K562 (cell line): ENCODE data around the gene GRB10.

ENCODE experiments used
- CBFB ChIP-seq: sonication (generic); formaldehyde crosslinking; IDR thresholded peaks from 2 replicates; pipeline ENCODE4 v1.4.0; 2020; ENCODE audit warnings: mild to moderate bottlenecking, missing genetic modification reagents
- CCAR2 ChIP-seq: fragments of 200-400 bp; formaldehyde crosslinking; IDR thresholded peaks from 2 replicates; pipeline ENCODE4 v1.6.1; 2017; ENCODE audit warnings: mild to moderate bottlenecking, low read depth, low read length
- CGGBP1 ChIP-seq: fragments of 250-450 bp; sonication (Bioruptor Pico); IDR thresholded peaks from 2 replicates; pipeline ENCODE4 v1.9.0; 2021; ENCODE audit warnings: mild to moderate bottlenecking
- CTCF ChIP-seq, 3 experiments: IDR thresholded peaks in 2 of 3; conservative IDR thresholded peaks in 1 of 3; 2 replicates each; pipeline ENCODE4 v1.5.1; 2011 to 2012; ENCODE audit warnings: low read length in 3 of 3, mild to moderate bottlenecking in 3 of 3, control low read depth in 2 of 3, improper control_type of control experiment in 1 of 3, inconsistent platforms in 1 of 3, low read depth in 1 of 3, mixed read lengths in 1 of 3, moderate library complexity in 1 of 3; ENCODE audit not compliant: insufficient read depth in 2 of 3
- FOXA1 ChIP-seq: fragments of 450-650 bp; IDR thresholded peaks from 2 replicates; pipeline ENCODE4 v1.6.1; 2016; ENCODE audit warnings: mild to moderate bottlenecking, borderline replicate concordance
- POLR2A ChIP-seq: fragments of 450-650 bp; conservative IDR thresholded peaks from 2 replicates; pipeline ENCODE4 v1.6.1; 2016
- RFX1 ChIP-seq: fragments of 450-650 bp; IDR thresholded peaks from 2 replicates; pipeline ENCODE4 v1.6.1; 2016; ENCODE audit warnings: mild to moderate bottlenecking, moderate library complexity
- SMC3 ChIP-seq: conservative IDR thresholded peaks from 2 replicates; pipeline ENCODE4 v1.6.1; 2011; ENCODE audit warnings: low read depth, low read length, improper control_type of control experiment; ENCODE audit not compliant: insufficient read depth
- SP1 ChIP-seq: sonication (generic); formaldehyde crosslinking; IDR thresholded peaks from 2 replicates; pipeline ENCODE4 v1.8.1; 2022; ENCODE audit warnings: mild to moderate bottlenecking, missing genetic modification reagents
- ZFPM2 ChIP-seq: fragments of 250-450 bp; sonication (Bioruptor Pico); IDR thresholded peaks from 2 replicates; pipeline ENCODE4 v1.5.1; 2022; ENCODE audit warnings: mild to moderate bottlenecking
- ZNF121 ChIP-seq: sonication (generic); formaldehyde crosslinking; conservative IDR thresholded peaks from 2 replicates; pipeline ENCODE4 v1.8.0; 2022; ENCODE audit warnings: missing genetic modification reagents
- ZNF398 ChIP-seq: fragments of 250-450 bp; sonication (Bioruptor Pico); IDR thresholded peaks from 2 replicates; pipeline ENCODE4 v1.8.0; 2021; ENCODE audit warnings: moderate library complexity, mild to moderate bottlenecking, inconsistent platforms
- ZSCAN29 ChIP-seq: fragments of 450-650 bp; IDR thresholded peaks from 2 replicates; pipeline ENCODE4 v1.6.1; 2017

- TF ChIP-seq ZNF398 (CRISPR knock-in tag) (no peak), CBFB (no peak), CTCF (IDR thresholded peaks at IDR 0.05 in 2 of 3, conservative IDR thresholded peaks at IDR 0.05 in 1 of 3; ENCODE audit: insufficient read depth in 2 of 3, low read depth in 1 of 3, low read length in 3 of 3) (no peak), ZNF121 (CRISPR knock-in tag) (no peak), CCAR2 (no peak), CGGBP1 (CRISPR knock-in tag) (no peak), SMC3 (no peak), RFX1 (no peak), FOXA1 (no peak), ZSCAN29 (no peak), POLR2A (no peak), ZFPM2 (CRISPR knock-in tag) (no peak), SP1 (CRISPR knock-in tag) (no peak)
Measured at GRCh38 chr7:50662041-50662694, 120.5 kb downstream of the GRB10 start.
